Lower leg skin (tissue), 3 donors: ENCODE results near the gene BPIFB6.

Experiments used
- POLR2A ChIP-seq, 2 donors: fragments of 450-650 bp; IDR thresholded peaks; one replicate each; pipeline ENCODE4 v1.6.1; 2016 to 2017; ENCODE audit warnings: antibody characterized with exemption in 2 of 2, mild to moderate bottlenecking in 1 of 2, moderate library complexity in 1 of 2
- TF ChIP-seq, protein P1 (sequence below), 3 donors: fragments of 450-650 bp; IDR thresholded peaks; one replicate each; pipeline ENCODE4 v1.5.1; 2016; ENCODE audit warnings: antibody characterized with exemption in 3 of 3, mild to moderate bottlenecking in 3 of 3, moderate library complexity in 2 of 3

DNA sequence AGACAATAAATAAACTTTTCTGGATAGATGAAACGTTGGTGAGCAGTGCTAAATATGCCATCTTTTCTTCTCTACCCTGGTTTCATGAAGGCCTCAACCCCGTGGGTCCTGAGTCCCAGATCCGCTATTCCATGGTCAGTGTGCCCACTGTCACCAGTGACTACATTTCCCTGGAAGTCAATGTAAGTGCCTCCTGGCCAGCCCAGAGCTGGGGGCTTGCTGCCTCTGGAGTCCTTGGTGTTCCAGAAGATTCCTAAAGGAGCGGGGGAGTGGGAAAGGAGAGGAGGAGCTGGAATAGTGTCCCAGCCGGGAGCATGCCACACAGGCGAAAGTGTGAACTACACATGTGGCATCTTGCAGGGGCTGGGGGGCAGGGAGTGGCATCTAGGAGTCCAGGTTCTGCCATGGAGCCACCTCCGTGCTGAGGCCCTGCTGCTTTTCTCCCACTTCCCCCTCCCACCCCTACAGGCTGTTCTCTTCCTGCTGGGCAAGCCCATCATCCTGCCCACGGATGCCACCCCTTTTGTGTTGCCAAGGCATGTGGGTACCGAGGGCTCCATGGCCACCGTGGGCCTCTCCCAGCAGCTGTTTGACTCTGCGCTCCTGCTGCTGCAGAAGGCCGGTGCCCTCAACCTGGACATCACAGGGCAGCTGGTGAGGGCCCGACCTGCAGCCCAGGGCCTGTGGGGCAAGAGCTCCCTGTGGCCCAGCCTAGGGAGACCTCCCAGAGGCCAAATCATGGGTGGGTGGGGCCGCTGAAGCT, 13.1 kb upstream of the BPIFB6 start:
- TF ChIP-seq POLR2A (IDR thresholded peaks at IDR 0.05) = no peak
- TF ChIP-seq, protein P1, sequence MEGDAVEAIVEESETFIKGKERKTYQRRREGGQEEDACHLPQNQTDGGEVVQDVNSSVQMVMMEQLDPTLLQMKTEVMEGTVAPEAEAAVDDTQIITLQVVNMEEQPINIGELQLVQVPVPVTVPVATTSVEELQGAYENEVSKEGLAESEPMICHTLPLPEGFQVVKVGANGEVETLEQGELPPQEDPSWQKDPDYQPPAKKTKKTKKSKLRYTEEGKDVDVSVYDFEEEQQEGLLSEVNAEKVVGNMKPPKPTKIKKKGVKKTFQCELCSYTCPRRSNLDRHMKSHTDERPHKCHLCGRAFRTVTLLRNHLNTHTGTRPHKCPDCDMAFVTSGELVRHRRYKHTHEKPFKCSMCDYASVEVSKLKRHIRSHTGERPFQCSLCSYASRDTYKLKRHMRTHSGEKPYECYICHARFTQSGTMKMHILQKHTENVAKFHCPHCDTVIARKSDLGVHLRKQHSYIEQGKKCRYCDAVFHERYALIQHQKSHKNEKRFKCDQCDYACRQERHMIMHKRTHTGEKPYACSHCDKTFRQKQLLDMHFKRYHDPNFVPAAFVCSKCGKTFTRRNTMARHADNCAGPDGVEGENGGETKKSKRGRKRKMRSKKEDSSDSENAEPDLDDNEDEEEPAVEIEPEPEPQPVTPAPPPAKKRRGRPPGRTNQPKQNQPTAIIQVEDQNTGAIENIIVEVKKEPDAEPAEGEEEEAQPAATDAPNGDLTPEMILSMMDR (IDR thresholded peaks at IDR 0.05) = no peak
